Activated CD8-positive, alpha-beta memory T cell treated with anti-CD3 and anti-CD28 coated beads, Interleukin-2, amount 50 U/mL, for 48 hours (primary cell): ENCODE measurements around the gene TMEM141.
"Not testable (repeated sequence)": the region's sequence is repeated elsewhere in the genome, so short reads cannot be mapped to it uniquely, and the experiment has no call there.

ENCODE experiments used
- DNase-seq: peaks from one replicate; pipeline ENCODE4 v3.0.0-alpha.2; 2020

TMEM141 gene

GRCh38 chr9:136796238-136796774 lies 5.2 kb downstream of the TMEM141 start, which contains the start of gene CCDC183:
TSS of gene CCDC183 (plus strand) at chr9:136796338. CDS start at chr9:136796398, 60 bp downstream.
- DNase-seq: no peak

GRCh38 chr9:136796775-136797347 lies 5.7 kb downstream of the TMEM141 start:
- DNase-seq: not testable (repeated sequence)

- no peak for DNase-seq
These were observed 7.5 kb downstream of the TMEM141 start for GRCh38 chr9:136798708-136799078.

DNA sequence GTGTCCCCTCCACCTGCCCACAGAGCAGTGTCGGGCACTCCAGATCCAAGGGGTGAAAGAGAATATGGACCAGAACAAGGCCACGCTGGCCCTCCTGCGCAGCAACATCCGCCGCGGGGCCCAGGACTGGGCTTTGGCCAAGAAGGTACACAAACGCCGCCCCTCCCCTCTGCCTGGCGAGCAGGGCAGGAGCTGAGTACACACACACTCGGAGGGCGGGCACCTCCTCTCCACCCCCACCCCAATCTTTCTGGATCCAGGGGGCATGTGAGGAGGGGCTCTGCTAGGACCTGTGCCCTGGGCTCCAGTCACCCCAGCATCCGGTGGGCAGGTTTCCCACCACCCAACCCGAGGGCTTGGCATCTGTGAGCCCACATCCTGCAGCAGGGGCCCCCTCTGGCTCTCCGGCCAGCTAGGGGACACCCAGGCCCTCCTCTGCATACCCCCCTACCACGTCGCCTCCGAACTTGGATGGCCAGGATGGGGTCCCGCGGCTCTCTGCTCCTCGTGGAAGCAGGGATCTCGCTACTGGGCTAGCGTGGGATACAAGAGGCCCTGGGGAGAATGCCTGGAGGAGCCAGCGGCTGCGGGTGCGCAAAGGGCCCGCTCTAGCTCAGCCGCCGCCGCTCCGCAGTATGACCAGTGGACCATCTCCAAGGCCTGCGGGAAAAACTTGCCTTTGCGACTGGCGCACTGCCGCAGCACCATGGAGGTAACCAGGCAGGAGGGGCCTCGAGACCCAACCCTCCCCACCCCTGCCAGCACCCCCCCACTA lies 8.1 kb downstream of the TMEM141 start:
- no peak for DNase-seq

DNA sequence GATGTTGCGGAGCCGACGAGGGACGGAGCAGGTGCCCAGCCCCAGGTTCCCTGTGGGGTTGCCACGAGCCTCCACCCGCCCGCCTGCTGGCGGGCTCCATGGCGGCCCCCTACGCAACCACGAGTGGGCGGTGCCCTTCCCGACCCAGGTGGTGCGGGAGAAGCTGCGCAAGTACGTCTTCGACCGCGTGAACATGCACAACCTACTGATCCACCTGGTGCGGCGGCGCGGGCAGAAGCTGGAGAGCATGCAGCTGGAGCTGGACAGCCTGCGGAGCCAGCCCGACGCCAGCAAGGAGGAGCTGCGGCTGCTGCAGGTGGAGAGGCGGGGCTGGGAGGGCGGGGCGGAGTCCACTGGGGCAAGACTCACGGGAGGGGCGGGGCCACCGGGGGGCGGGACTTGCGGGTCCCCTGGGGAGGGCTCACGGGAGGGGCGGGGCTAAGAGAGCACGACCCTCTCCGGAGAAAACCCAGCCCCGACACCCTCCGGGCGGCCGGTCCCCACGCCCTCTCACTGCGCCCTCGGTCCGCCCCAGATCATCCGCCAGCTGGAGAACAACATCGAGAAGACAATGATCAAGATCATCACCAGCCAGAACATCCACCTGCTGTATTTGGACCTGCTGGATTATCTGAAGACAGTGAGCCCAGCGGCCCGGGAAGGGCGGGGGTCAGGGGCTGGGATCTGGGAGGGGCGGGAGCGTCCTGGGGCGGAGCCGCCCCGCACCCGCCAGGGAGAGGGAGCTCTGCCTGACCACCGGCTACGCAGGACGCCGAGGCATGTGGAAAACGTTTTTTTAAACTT lies 8.9 kb downstream of the TMEM141 start:
- peak; percentile 93 for DNase-seq

DNA sequence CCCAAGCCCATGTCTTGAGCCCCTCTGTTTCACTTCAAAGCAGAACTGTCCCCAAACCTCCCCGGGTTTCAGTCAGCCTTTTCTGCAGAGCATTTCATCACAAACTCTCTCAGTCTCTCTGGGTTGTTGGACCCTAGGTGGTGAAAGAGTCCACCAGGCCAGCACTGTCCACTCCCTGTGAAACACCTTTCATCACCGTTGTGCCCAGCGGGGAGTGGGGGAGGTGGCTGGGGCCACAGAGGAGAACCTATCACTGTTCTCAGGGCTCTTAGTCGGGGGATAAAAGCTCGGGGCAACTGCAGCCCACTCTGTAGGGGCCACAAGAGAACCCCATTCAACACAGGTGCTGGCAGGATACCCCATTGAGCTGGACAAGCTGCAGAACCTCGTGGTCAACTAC lies 11.2 kb downstream of the TMEM141 start:
- DNase-seq: no peak

GRCh38 chr9:136803009-136803550 lies 11.9 kb downstream of the TMEM141 start:
- not testable (repeated sequence) for DNase-seq

DNA sequence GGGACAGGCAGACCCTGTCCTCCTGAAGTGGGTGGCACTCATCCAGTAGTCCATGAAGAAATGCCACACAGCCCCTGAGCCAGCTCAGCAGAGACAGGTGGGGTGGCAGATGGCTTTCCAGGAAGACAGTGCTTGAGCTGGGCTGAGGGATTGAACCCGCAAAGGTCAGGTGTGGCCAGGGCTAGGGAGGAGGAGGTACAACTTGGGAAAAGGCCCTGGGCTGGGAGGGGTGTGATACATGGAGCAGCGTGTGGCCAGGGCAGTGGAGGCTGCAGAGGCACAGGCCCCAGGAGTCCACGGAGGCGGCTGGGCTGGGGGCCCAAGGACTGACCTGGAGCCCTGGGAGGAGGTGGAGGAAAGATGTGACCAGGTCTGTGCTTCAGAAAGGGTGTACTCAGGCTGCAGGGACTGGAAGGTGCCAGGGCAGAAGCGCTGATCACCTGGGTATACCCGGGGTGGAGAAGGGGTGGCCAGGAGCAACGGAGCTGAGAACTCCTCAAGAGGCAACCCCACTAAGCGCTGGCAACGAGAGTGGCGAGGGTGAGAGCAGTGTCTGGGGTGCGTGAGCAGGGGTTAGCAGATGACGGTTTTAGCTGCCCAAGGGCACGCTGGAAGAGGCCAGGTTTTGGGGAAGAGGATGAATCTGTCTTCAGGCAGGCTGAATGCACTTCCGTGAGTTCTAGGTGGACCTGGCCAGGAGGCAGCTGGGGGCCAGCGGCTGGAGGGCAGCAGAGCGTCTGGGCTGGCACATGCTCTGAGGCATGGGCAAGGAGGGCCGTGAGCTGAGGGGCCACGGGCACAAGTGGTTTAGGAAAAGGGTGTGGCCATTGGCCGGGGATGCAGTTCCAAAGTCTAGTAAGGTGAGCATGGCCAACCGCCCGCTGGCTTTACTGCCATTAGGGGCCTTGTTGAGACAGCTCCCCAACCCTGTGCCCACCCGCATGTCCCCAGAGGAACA lies 12.7 kb downstream of the TMEM141 start:
- DNase-seq: no peak

DNA sequence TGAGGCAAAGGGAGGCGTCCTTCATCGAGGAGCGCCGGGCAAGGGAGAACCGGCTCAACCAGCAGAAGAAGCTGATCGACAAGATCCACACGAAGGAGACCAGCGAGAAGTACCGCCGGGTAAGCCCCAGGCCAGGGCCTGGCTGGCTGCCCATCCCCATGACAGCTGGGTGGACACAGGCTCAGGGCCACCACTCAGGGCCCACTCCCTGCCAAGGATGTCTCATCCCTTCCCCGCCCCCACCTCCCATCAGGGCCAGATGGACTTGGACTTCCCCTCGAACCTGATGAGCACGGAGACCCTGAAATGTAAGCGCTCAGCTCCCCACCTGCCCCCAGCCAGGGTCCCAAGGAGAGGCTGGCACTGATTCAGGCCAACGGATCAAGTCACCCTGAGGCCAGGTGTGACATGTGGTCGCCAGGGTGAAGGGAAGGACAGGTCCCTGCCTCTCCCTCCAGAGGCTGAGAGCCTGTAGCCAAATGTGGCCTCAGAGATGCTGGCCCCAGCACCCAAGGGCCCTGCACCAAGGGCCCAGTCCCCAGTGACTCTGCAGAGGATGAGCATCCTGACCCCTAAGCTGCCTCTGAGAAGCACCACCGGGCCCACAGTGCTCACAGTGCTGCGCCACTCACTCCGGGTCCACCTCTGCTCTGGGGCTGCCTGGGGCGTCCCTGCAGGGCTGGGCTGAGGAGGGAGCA lies 13.5 kb downstream of the TMEM141 start:
- DNase-seq: no peak

GRCh38 chr9:136805207-136805740 lies 14.1 kb downstream of the TMEM141 start:
- DNase-seq: no peak

GRCh38 chr9:136806067-136806466 lies 14.9 kb downstream of the TMEM141 start:
- DNase-seq: no peak

DNA sequence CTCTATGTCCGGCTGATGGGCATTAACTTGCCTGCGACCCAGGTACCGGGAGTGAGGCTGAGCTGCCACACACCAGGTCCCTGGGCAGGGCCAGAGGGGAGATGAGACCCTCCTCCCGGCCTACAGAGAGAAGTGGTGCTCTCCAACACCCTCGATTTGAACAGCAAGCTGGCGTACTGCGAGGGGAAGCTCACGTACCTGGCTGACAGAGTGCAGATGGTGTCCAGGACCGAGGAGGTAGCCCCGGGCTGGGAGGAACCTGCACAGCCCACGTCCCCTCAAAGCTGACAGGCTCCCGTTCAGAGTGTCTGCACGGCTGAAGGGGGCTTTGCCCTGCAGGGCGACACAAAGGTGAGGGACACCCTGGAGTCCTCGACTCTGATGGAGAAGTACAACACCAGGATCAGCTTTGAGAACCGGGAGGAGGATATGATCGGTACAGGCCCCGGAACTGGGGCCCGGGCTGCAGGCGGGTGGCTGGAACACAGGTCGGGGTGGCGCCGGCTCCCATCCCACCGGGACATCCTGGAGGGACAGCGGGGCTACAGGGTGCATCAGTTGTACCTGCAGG lies 15.6 kb downstream of the TMEM141 start:
- DNase-seq: no peak

GRCh38 chr9:136807281-136808074 lies 16.3 kb downstream of the TMEM141 start, which contains the start of gene RABL6:
TSS of gene RABL6 (plus strand) at chr9:136807948. CDS start at chr9:136808197, 249 bp downstream.
- DNase-seq: peak; percentile 92

GRCh38 chr9:136808075-136808805 lies 17.1 kb downstream of the TMEM141 start:
- peak; percentile 74 for DNase-seq

- DNase-seq: no peak
These were observed 17.6 kb downstream of the TMEM141 start for GRCh38 chr9:136808806-136809158.

- no peak for DNase-seq
These were observed 23.7 kb downstream of the TMEM141 start for GRCh38 chr9:136814725-136815421.

DNA sequence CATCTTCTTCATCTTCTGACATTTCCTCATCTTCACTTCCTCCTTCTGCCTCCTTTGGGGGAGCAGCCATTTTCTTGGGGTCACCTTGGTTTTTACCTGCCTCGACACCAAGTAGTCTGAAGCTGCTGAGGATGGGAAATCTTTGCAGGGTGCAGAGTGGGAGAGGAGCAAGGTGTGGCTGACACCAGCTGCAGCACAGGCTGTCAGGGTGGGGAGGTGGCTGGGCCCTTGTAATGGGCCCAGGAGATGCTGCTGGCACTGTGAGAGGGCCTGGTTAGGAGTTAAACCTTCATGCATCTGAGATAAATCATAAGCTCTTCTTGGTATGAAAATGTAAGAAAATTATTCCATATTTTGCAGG lies 24.3 kb downstream of the TMEM141 start:
- DNase-seq: no peak
